Caki2 (cell line): ENCODE measurements around the gene VEZT. TPM values are rescaled to one million over a fixed set of nuclear protein-coding genes. Genes with fewer than 3 reads are reported as not detected.
"Not testable (repeated sequence)": the region's sequence is repeated elsewhere in the genome, so short reads cannot be mapped to it uniquely, and the experiment has no call there.

Experiments used
- DNase-seq: peaks from one replicate; pipeline ENCODE4 v3.0.0-alpha.2; 2015; ENCODE audit warnings: low read depth
- in situ Hi-C: cut with HindIII; loops from 2 replicates; pipeline ENCODE4 v1.10.0; 2016; ENCODE audit warnings: low sequenced_read_pairs, low pct_unique_long_range_greater_than_20kb, mixed read lengths
- total RNA-seq: library from RNA; depleted of rRNA; stranded (reverse); fragments of >200 nt; shearing (Covaris generic); gene quantifications from 2 replicates; pipeline ENCODE4 v1.2.3, GENCODE V29; 2014; ENCODE audit warnings: low replicate concordance

The VEZT gene
- total RNA-seq, 1 experiment from 2014 or later = 26.0 TPM

DNA sequence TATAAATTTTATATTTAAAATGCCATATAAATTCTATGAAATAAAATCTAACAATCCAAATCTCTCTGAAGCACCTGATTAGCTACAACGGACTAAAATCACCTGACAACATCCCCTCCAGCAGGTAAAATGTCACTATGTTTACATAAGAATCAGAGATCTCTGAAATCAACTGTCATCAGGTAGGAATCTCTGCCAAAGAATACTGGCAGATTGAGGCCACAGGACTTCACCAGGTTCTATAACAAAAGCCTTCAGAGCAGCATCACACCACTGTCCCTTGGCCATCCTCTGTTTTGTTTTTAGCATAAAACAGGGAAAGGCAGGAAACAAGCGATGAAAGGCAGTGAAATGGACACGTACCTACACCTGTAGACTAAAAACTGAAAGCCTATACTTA, 22.5 kb upstream of the VEZT start:
- DNase-seq = no peak
- in situ Hi-C loops = no loop called here

DNA sequence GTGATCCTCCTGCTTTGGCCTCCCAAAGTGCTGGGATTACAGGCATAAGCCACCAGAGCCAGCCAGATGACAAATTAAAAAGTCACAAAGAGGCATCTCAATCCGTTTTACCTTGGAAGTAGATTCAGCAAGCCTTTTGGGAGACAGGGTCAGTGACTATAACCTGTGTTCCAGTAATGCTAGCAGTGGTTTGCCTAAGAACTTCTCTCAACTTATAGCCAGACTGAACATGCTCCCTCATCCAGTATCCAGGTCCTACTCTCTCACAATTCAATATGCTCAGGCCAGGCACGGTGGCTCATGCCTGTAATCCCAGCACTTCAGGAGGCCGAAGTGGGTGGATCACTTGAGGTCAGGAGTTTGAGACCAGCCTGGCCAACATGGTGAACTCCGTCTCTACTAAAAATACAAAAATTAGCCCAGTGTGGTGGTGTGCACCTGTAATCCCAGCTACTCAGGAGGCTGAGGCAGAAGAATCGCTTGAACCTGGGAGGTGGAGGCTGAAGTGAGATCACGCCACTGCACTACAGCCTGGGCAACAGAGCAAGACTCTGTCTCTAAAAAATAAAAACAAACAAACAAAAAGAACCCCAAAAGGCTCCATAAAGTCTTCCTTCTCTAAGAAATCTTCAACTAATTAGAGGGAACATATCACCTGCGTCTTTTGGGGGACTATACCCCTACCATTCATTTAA, 20.6 kb upstream of the VEZT start:
- in situ Hi-C loops, DNase-seq: not testable (repeated sequence)

DNA sequence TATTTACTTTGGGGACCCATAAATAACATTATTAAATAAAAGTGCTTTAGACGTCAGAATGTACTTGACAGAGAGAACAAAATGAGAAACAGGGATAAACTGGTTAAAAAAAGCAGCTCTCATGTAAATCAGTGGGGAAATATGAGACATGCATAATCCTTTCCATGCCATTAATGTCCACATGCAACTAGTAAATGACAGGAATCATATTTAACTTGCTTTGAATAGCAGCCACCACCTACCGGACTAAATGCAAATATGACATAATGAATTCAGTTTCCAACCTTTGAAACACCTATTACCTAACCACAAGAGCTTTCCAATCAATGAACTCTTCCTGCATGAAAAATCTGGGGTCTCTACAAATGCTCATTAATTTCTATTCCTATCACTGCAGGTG, 20.0 kb upstream of the VEZT start:
- DNase-seq = no peak
- in situ Hi-C loops = no loop called here

DNA sequence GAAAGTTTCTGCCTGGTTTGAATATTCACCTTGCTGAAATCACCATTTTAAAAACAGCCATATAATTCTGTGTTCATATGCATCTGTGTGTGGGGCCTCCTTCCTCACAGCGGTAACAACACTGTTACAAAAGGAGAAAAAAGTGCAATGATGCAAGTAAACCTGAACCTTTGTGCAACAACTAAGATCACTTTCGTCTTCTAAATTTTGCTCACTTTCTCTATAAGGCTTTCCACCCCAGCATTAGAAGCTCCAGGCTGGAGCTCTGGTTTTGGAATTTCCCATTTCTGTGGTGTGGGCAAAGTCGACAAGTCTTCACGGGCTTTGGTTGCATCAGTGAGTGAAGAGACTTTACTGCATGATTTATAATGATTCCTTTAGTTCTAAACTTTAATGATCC, 18.7 kb upstream of the VEZT start:
- in situ Hi-C loops = no loop called here
- DNase-seq = no peak

DNA sequence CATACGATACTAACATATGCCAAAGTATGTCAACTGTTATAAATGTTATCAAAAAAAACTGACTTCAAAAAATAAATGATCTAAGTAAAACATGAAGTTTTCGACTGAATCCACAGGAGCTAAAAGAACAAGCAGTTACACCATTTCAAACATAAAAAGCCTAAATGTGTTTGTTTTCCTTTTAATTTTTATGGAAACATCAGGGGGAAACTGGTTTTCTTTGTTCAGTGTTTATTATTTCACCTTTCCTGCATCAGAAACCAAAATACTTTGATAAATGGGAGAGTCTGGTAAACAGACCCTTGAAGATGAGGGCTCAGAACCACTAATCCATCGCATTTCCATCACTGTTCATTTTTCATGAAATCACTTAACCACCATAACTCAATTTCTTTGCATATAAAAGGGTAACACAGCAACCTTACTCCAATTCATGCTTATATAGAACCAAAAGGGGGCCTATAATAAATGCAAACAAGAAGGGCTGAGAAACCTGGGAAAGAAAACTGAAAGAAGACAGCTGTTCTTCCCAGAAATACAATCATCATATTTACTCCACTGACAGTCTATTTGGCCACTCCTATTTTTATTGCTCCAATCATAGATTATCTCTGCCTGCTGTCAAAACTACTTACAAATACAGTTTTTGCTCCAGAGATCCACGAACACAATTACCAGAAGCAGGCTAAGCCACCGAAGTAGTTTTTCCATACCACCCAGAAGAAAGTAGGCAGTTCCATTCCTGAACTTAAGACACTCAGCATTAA, 17.3 kb upstream of the VEZT start:
- DNase-seq = no peak
- in situ Hi-C loops = loop anchor here (25.0 kb wide), 1 partner anchor 88 kb away; no protein-coding TSS in a partner anchor

DNA sequence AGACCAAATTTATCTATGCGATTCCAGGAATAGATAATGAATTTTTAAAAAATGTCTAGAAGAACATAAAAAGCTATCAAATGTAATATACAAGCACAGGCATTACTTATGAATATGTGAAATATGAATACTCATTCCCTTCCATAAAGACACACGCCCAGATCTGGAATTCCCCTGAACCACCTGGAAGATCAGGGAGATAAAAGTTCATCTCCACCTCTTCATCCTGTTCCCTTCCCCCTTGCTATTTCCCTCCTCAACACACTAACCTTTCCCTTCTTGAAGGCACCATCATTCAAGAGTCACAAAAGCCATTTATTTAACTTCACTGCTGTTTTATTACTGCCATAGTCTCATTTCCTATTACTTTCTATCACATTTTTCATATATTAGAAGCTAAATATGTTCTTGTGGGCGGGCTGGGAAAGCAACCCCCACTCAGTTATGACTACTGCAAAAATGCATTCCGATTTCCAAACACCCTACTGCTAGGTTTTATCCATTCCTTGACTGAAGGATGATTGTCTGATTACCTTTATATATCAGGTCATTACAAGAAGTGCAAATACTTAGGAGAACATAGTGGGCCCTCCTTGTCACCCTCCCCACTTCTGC, 16.4 kb upstream of the VEZT start:
- no peak for DNase-seq
- in situ Hi-C loops = loop anchor here (25.0 kb wide), 1 partner anchor 89 kb away; no protein-coding TSS in a partner anchor

DNA sequence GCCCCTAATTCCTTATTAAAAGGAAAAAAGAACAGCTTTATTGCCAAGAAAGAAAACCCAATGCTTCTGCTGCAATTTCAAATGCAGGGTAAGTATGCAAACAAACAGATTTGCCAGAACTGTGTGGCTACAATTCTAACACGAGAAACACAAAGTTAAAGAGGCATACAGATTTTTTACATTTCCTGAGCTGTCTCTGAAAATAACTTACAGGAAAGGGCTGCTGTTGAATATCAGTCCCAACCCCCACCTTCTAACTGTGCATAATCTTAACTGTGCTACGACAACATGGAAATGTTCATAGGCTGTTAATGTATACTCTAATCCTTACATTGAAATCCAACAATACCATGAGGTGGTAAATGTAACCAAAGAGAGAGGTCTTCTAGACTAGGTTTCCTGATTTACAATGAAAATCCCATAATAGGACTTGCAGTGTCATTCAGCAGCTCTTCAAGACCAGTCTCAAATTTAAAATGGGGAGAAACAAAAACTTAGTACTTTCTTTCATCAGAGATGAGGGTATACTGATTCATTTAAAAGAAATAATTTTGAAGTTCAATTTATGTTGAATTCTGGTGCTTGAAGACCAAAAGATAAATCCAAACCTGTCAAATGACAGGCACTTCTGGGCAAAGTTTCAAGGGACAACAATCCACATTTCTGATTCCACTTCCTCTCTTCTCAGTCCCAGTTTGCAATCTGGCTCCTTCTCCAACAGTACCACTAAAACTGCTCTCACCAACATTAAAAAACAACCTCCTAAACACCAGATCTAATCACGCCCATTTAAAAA, 14.7 kb upstream of the VEZT start:
- in situ Hi-C loops = loop anchor here (25.0 kb wide), 1 partner anchor 91 kb away; no protein-coding TSS in a partner anchor
- DNase-seq = no peak

DNA sequence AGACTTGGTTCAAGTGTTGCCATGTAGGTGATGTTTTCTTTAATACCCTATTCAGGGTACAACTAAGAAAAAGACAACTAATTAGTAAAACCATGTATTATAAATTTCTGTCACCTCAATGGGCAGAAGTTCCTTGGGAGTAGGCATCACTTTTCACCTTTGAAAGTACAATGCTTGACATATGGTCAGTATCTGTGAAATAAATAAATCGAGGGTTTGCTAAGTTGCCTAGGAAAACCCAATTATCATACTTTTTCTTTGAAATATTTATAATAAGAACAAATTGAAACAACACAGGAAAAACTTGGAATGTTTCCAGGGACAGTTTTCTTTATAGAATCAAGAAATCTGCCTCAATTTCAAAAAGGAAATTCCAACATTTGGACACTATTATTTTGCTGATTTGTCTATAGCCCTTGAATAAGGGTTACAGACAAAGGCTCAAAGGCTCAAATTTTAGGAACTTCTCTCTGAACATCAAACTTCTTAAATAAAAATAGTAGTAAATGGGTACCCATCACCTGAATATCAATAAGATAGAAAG, 14.0 kb upstream of the VEZT start:
- no peak for DNase-seq
- in situ Hi-C loops = loop anchor here (25.0 kb wide), 1 partner anchor 91 kb away; no protein-coding TSS in a partner anchor

DNA sequence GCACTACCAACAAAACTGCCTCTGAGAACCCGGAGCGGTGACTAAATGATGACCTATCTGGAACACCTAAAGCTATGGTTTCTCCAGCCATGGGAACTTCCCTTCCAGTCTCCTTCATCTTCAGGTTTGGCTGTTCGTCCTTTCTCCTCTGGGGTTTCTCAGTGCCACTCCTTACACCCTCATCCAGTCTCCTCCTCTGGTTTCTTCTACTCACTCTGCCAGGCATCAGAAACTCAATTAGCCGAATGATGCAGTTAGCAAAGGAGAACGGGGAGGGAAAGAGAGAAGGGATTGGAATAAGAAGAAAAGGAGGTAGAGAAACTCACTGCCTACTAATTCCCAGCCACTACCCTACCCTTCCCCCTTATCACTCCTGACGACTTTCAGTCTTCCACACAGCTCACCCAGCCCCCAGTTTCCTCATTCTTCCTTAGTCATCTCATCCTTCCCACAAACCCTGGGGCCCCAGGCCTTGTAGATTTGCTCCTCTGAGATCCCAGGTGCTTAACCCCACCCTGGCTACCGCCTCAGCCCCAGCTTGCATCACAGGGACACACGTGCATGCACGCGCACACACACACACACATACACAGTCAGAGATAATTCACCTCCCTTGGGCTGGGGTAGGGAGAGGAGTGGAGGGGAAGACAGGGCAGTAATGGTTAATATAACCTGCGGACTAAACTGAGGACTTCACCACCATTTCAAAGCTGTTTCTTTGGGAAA, 13.3 kb upstream of the VEZT start:
- DNase-seq = peak; percentile 95
- in situ Hi-C loops = loop anchor here (25.0 kb wide), 1 partner anchor 92 kb away; no protein-coding TSS in a partner anchor

DNA sequence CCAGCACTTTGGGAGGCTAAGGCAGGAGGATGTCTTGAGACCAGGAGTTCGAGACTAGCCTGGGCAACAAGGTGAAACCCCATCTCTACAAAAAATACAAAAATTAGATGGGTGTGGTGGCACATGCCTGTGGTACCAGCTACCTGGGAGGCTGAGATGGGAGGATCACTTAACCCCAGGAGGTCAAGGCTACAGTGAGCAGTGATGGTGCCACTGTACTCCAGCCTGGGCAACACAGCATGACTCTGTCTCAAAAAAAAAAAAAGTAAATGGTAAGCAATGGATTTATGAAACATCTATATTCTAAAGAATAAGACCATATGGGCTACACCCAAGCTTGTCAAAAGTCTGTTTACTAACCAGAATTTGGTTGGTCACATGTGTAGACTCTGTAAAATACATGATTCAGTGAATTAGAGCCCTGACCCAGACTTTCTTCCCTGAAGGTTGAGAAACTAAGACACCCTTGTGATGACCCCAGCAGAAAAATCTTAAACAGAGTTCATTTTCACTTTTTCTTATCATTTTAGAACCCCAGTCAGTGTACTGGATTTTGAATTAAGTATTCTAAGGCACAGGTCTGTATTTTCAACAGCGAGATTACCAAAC, 12.5 kb upstream of the VEZT start:
- DNase-seq = no peak
- in situ Hi-C loops = loop anchor here (25.0 kb wide), 1 partner anchor 93 kb away; no protein-coding TSS in a partner anchor

DNA sequence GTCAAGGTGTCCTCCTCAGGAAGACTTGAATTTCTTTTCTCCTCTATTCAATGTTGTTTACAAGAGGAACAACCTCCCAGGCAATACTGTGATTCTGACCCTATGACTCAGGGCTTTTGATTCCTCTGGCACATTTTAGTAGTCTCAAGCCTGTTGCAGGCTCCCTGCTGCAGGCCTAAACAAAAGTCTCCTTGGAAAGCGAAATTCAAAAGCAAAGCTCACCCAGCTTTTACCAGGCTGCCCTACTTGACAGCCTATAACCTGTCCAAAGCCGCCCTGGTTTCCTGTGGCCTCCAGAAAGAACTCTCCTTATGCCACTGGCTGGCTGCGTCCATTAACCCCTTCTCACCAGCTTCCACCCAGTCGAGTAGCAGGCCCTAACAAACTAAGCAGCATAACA, 11.9 kb upstream of the VEZT start:
- DNase-seq = peak; percentile 57
- in situ Hi-C loops = loop anchor here (25.0 kb wide), 1 partner anchor 93 kb away; no protein-coding TSS in a partner anchor

DNA sequence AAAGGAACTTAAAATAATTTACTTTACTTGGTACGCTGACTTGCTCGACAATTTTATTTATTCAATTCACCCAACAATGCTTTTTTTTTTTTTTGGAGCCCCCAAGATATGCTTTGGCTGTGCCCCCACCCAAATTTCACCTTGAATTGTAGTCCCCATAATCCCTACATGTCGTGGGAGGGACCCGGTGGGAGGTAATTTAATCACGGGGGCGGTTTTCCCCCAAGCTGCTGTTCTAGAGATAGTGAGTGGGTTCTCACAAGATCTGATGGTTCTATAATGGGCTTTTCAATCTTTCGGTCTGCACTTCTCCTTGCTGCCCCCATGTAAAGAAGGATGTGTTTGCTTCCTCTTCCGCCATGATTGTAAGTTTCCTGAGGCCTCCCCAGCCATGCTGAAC, 10.7 kb upstream of the VEZT start:
- in situ Hi-C loops = loop anchor here (25.0 kb wide), 1 partner anchor 95 kb away; no protein-coding TSS in a partner anchor
- DNase-seq = no peak

DNA sequence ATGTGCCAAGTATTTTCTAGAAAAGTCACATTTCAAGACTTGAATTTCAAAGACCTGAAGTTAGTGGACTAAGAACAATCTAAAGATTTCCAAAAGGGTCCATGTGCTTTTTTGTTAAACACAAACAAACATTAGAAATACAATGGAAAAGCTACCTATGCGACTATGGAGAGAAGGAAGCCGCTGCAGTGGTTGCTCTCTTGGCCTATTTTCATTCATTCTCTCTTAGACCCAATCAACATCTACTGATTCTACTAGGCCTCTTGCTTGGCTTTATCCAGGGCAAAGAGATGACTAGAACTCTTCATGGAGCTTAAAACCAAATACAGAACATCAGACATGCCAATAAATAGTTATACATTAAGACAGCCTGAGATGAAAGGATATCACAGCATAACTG, 10.2 kb upstream of the VEZT start:
- in situ Hi-C loops = loop anchor here (25.0 kb wide), 1 partner anchor 95 kb away; no protein-coding TSS in a partner anchor
- DNase-seq = no peak

DNA sequence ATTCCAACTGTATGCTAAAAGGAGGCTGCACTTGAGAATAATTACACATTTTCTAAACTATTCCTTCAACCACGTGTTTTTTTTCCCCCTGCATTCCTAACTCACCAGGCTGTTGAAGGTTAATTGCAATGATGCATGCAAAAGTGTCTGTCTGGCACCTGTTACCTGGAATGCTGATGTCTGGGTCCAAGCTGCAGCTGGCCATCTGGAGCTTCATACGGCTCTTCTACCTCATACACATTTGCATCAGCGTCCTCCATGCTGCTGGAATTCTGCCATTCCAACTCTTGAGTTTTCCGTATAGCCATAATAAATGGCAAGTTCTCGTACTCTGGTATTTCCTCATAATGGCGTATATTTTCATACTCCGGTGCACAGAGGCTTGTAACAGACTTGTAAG, 8.9 kb upstream of the VEZT start:
- in situ Hi-C loops = loop anchor here (25.0 kb wide), 1 partner anchor 96 kb away; no protein-coding TSS in a partner anchor
- DNase-seq = no peak

DNA sequence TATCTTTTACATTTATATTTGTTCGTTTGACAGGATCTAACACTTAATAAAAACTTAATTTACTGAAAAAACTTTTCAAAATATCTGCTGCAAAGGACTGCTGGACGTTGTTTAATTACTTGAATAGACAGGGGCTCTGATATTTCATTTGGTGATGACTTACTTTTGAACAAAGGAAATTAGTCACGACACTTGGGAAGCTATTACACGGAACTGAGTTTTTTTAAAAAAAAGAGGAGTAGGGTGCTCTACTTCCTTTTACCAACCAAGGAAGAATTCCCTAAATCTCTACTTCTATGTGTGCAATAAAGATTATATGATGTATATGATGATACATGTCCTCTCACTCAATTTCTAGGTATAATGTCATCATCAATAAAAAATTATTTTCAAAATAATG, 5.0 kb upstream of the VEZT start:
- in situ Hi-C loops = loop anchor here (25.0 kb wide), 1 partner anchor 100 kb away; no protein-coding TSS in a partner anchor
- DNase-seq = no peak

DNA sequence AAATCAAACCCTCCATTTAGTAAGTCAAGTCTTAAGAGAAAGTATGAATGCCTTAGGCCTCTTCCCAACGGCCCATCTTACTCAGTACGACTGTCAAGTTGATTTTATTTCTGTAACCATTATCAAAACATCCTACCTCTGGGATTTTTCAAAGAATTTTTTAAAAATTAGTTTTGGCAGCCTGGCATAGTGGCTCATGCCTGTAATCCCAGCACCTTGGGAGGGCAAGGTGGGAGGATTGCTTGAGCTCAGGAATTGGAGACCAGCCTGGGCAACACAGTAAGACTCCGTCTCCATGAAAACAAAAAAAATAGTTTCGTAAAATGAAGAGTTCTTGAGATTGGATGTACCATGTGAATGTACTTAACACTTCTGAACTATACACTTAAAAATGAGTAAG, 4.5 kb upstream of the VEZT start:
- in situ Hi-C loops = loop anchor here (25.0 kb wide), 1 partner anchor 101 kb away; no protein-coding TSS in a partner anchor

DNA sequence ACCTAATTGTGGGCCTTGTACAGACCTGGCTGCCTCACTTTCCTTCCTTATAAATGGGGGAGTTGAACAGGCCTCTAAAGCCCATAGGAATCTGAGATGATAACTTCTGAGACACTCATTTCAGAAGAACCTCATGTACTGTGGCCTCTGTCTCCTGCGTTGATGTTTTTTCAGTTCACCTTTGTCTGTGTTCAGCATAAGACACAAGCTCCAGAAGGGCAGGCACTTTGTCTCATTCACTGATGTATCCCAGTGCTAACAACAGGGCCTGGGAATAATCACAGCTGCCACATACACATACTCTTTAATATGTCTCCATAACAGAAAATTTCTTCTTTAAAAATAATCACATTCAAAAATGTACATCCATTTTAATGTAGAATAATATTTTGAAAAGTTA, 3.7 kb upstream of the VEZT start:
- DNase-seq = no peak
- in situ Hi-C loops = loop anchor here (25.0 kb wide), 1 partner anchor 102 kb away; no protein-coding TSS in a partner anchor

More for the DNA sequence above, 4.5 kb upstream of the VEZT start:
- no peak for DNase-seq
